ENCODE measurements around the gene LIPC.

The LIPC gene

DNA sequence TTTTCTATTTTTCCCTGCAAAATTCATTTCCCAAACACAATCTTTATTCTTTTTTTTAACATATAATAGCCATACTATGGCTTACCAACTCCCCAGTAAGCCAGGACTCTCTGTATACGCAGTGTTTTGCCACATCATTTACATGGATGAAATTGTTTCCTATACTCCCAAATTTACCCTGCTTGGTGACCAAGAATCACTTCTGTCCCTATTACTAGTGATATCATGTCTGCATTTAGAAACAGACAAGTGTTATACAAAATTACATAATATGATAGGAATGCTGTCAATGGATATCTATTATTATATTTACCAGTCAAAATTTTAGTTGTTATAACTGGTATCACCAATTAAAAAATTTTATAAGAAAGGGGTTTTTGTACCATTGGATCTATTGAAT, 77.8 kb downstream of the LIPC start:
- DNase-seq (ENCODE audit: low read depth, low spot score), result no peak
- H3K27ac ChIP-seq, result no peak overlapping the region

DNA sequence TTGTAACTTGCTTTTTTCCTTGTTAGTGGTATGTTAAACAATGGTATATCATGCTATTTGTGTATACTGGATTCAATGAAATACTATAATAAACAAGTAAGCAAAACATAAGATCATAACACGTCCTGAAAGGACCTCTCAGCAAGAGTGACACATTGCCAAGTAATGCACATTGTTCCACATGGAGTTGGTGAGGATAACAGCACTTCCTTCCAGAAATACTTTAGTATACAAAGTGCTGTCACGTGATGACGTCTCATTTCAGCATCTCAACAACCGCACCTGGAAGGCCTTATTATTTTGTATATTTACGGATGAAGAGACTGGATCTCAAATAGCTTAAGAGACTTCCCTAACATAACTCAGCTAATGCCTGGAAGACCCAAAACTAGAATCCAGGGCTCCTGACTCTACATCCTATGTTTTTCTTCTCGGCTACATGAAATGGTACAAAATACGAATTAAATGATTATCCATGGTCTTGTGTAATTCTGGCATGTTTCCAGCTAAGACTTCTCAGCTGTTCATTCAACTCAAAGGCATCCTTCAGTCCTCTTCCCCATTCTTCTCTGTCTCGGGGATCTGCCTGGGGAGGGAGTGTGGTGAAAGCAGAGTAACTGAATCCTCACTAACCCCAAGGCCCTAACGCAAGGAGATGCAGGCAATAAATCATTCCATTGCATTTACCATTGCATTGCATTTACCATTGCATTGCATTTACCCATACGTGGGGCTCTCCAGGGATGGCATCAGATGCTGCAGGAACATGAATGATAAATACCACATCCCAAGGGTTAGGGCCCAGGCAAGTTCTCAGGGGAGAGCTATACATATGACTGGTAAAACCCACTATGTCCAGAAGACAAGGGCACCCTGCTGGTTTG, 79.2 kb downstream of the LIPC start:
- no peak for DNase-seq (ENCODE audit: low read depth, low spot score)
- peak overlapping the region; percentile 44 for H3K27ac ChIP-seq

DNA sequence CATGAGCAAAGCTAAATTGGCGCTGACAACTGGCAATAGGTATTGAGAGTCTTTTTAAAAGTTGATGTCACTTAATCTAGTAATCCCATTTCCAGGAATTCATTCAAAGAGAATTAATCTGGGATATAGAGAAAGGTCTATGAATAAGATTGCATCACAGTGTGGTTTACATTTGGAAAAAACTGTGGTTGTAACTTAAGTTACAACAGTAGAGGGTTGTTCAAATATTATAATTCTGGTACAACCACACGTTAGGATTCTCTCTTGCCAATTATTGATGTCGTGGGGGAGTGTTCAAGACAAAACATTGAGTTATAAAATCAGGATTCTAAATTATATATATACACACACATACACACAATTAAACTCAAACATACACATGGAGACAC, 79.8 kb downstream of the LIPC start:
- DNase-seq (ENCODE audit: low read depth, low spot score), result no peak
- no peak overlapping the region for H3K27ac ChIP-seq

DNA sequence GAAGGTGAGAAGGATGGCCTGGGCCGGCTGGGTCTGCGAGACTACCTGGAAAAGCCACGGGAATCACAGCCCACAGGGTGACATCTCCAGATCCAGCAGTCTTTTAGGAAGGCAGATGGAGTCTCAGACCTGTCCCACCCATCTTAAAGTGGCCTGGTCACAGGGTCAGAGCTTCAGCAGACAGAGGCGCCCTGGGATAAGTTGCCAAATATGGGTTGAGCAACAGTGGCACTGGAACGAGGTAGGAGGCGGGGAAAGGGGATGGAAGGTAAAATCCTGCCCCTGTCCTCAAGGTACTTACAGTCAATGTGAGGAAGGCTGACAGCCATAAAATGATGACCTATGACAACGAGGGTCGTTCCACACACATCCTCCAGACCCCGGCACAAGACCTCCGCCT, 80.7 kb downstream of the LIPC start:
- no peak for DNase-seq (ENCODE audit: low read depth, low spot score)
- H3K27ac ChIP-seq, result no peak overlapping the region

DNA sequence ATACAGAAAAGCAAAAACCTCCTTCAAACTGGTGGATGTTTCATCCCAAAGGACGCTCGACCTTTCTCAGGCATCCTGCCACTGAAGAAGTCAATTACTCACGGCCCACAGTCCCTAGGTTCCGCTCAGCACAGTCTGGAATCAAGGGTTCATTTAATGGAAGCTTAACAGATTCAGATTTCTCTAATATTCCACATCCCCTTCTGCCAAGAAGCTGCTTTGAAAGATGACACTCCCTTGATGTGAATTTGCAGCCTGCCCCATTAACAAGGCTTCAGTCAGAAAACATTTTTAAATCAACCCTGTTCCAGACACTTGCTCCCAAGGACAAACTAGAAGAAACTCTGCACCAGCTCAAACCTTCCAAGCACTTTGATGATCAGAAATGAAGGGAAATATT, 81.2 kb downstream of the LIPC start:
- H3K27ac ChIP-seq, result no peak overlapping the region
- DNase-seq (ENCODE audit: low read depth, low spot score), result no peak

DNA sequence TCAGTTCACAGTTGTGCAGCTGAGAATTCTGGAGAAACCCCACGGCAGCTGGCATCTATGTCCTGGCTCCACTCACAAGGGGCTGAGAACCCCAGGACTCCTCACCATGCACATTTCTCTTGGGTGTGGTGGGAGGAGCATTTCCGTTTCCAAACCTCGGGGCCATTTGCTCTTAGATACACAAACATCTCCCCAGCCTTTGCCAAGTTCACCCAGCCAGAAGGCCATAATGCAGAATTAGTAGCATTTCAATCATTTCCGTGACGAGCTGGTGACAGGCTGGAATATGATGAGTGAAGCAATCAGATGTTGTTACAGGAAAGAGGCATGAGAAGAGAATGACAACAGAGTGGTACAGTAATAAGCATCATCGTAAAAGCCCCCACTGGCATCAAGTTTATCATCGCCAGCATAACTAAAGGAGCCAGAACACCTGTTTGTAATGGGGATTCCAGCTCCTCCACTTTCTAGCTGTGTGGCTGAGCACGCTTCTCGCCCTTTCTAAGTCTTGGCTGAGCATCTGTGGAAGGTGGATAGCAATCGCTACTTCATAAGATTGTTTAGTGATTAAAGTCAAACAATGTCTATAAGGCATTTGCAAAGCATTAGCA, 82.0 kb downstream of the LIPC start:
- no peak overlapping the region for H3K27ac ChIP-seq
- DNase-seq (ENCODE audit: low read depth, low spot score), result no peak

DNA sequence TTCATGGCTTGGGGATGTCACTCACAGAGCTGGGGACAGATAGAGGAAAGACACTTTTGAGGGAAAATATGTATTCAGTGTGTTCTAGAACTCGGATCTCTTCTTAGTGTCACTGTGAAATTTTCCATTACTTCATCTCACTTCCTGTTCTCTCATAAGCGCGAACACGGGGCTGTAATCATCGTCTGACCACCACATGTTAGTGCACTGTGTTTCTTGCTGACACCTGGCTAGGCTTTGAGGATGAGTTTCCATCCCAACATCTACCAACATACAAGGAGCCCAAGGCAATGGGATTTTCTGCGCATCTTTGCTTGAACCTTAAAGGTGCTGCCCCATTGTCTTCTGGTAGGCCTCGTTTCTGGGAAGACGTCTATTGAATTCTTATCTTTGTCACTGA, 84.0 kb downstream of the LIPC start:
- H3K27ac ChIP-seq, result no peak overlapping the region
- DNase-seq (ENCODE audit: low read depth, low spot score), result no peak

DNA sequence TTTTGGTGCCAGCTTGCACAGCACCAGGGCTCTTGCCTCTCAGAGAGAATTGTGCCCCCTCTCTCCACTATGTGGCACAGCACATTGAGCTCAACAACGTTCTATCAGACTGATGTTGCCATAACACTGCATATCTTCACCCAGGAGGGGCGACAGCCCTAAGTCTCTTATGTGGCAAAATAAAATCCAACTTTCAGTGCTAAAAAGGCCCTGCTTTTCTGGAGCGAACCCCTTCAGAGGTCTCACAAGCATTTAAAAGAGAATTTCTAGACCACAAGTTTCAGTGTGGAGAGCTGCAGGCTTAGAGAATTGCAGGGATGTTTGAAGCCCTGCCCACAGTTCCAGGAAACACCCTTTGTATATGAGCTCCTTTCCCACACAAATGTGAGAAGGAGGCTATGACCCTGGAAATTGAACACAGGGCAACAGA, 85.5 kb downstream of the LIPC start:
- no peak overlapping the region for H3K27ac ChIP-seq
- DNase-seq (ENCODE audit: low read depth, low spot score), result no peak

DNA sequence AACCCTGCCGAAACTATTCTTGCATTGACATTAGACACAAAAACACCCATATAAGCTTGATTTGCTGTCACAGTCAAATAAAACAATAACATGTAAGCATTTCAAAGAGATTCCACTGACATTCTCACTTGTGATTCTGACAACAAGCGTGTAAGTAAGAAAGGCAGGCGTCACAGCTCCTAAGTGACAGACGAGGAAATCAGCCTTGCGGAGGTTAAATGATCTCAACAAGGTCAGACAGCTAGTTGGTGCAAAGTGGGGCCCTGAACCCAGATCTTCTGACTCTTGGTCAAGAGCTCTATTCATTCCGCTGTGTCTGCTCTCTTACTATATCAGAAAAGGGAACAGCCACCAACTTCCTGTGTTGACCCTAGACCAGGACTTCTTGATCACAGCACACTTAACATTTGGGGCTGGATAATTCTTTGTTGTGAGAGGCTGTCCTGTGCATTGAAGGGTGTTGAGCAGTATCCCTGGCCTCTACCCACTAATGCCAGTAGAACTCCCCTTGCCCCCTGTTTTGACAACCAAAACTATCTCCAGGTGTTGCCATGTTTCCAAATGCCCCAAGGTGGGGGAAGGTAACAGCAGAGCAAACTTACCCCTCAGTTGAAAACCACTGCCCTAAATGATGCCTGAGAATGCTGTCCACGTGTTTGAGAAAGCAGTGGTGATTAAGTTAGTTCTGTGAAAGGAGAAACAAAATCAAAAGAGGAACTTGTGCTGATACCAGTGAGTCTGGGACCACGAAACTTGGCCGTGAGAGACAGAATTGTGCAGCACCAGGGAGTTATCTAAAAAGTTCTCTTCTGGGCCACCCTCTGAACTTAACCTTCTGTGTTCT, 86.1 kb downstream of the LIPC start:
- no peak overlapping the region for H3K27ac ChIP-seq

DNA sequence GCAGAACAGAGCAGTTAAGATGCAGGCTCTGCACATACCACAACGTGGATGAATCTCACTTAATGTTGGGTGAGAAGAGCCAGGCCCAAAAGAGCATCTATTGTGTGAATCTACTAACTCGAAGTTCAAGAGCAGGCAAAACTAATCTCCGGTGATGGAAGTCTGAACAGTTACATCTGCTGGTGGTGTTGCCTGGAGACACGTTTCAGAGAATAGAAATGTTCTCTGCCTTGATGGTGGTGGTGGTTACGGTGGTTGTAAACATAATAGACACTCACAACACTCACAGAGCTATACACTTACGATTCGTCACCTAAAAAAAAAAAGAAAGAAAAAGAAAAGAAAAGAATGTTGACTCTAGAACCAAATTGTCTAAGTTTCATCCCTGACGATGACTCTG, 86.8 kb downstream of the LIPC start:
- H3K27ac ChIP-seq, result no peak overlapping the region
- DNase-seq (ENCODE audit: low read depth, low spot score), result no peak

More for the DNA sequence above, 86.1 kb downstream of the LIPC start:
- no peak for DNase-seq (ENCODE audit: low read depth, low spot score)

DNA sequence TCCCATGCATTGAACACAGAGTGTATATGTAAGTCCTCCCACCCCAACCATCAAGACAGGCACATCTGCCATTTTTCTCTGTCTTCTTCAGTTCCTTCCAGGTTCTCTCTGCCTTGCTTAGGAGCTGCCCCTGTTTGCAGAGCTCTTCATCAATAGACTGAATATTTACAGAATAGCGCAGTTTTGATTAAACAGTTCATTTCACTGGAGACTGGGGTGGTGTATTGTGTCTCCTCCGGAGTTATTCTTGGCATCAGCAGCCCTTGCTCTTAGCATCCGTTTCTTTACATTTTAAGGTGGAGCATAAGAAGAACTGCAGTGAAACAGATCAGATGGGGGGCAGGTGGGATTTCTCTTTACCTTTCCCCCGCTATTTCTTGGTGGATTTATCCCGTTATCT, 87.7 kb downstream of the LIPC start:
- H3K27ac ChIP-seq, result no peak overlapping the region
- DNase-seq (ENCODE audit: low read depth, low spot score), result no peak

DNA sequence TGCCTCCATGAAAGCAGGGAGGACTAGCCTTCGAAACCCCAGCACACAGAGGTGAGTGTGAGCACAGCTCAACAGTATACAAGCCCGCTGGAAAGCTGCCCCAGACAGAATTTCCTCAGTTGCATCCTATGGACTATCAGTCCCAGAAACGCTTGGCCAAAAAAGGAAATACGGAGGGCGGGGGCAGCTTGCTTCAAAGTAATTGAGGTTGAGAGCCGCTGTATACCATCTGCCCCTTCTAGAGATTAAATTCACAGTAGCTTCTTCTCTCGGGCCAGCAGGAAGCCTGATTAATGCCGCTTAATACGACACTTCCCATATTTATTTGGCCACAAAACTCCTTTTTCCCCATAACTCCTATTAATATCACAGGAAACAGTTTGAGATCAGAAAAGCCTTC, 88.7 kb downstream of the LIPC start:
- DNase-seq (ENCODE audit: low read depth, low spot score), result no peak
- peak overlapping the region; percentile 85 for H3K27ac ChIP-seq

DNA sequence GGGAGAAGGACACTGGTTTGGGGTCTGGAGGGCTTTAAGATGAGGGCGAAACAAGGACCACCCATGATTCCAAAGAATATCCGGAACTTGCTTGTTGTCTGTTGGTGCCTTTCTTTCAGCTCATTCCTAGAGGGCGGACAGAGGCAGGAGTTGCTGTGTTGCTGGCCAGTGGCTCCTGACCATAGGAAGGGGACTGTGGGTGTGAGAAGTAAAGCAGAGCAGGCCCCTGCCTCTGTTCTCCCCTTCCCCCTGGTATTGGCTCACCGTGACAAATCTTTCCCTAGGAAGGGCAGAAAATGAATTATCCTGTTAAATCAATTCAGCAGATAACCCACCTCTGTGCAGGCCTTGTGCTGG, 89.1 kb downstream of the LIPC start:
- no peak for DNase-seq (ENCODE audit: low read depth, low spot score)
- H3K27ac ChIP-seq, result peak overlapping the region; percentile 85

DNA sequence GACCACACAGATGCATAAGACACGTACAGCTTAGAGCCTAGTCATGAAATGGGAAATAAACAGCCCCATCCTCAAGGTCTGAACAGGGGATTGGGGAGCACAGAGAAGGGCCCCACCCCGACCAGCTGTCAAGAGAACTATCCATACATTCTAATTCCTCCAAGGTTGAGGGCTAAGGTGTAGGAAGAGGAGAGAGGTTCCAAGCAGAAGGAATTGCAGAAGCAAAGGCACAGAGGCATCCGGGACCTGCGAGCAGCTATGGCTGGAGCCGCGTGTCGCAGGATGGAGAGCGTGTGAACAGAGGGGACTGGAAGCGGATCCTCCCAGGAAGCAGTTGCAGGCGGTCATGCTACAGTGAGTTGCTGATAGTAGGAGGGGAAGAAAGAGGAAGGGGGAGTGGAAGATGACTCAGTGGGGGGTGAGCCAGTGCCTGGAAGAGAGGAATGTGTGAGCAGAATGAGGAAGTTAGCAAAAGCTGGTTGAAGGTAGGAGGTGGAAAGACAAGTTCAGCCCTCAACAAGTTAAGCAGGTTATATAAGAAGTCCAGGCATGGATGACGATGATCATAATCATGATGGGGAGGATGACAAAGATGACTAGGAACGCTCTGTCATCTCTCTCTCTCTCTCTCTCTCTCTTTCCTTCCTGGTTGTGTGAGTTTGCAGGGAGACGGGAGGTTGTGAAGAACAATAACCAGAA, 89.7 kb downstream of the LIPC start:
- peak overlapping the region; percentile 85 for H3K27ac ChIP-seq

DNA sequence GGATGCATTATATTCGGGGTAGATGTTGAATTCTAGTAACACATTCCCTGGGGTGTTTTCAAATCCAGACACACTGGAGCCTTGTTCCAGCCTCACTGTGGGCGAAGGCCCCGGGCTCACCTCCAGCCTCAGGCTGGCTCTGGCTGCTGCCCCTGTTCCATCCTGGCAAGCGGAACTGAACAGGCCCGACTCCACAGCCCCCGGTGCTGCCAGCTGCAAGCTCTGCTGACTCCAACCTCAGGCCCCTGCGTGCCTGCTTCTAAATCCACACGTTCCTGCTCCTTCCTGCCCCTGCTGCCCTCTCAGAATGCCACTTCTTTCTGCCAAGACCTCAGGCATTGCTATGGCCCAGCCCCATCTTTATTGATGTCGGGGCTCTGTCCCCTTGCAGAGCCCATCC, 90.6 kb downstream of the LIPC start:
- no peak for DNase-seq (ENCODE audit: low read depth, low spot score)
- H3K27ac ChIP-seq, result peak overlapping the region; percentile 85

More for the DNA sequence above, 89.7 kb downstream of the LIPC start:
- DNase-seq (ENCODE audit: low read depth, low spot score), result peak; percentile 100

DNA sequence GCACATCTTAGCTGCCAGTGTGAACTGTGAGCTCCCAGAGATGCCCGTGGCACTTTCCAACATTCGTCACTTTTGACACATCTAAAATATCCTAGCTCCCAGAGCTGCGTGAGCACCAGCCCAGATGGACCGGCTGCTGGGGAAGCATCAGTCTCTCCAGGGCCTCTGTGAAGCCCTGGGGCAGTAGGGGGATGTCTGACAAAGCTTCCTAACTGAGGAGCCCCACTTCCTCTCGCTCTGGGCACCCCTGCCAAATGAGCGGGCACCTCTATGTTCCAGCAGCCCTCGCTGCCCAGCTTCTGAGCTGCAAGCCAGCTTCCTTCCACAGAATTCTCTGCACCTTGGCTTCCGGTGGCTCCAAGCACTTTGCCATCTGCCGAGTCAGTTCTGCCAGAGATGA, 91.1 kb downstream of the LIPC start:
- DNase-seq (ENCODE audit: low read depth, low spot score), result no peak
- peak overlapping the region; percentile 85 for H3K27ac ChIP-seq

DNA sequence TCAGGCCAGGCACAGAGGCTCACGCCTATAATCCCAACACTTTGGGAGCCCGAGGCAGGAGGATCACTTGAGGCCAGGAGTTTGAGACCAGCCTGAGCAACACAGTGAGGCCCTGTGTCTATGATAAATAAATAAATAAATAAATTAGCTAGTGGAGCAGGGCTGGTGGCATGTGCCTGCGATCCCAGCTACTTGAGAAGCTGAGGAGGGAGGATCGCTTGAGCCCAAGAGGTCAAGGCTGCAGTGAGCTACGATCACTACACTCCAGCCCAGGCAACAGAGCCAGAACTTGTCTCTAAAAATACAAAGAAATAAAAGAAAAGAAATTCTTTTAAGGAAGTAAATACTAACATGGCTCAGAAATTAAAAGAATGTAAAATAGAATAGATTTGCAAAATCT, 91.8 kb downstream of the LIPC start:
- DNase-seq (ENCODE audit: low read depth, low spot score), result no peak
- H3K27ac ChIP-seq, result no peak overlapping the region

DNA sequence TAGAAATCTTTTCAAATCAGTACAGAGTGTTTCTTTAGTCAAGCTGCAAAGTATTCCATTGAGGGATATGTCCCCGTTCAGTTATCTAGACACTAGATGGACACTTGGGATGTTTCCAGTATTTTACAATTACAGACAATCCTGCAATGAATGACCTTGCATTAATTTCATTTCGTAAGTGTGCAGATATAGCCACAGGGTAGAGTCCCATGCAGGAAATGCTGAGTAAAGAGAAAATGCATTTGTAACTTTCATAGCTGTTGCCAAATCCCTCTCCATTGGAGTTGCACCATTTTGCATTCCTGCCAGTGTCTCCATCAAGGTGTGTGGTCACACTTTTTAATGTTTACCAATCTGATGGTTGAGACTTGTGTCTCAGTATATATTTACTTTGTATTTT, 92.5 kb downstream of the LIPC start:
- H3K27ac ChIP-seq, result no peak overlapping the region
- no peak for DNase-seq (ENCODE audit: low read depth, low spot score)

DNA sequence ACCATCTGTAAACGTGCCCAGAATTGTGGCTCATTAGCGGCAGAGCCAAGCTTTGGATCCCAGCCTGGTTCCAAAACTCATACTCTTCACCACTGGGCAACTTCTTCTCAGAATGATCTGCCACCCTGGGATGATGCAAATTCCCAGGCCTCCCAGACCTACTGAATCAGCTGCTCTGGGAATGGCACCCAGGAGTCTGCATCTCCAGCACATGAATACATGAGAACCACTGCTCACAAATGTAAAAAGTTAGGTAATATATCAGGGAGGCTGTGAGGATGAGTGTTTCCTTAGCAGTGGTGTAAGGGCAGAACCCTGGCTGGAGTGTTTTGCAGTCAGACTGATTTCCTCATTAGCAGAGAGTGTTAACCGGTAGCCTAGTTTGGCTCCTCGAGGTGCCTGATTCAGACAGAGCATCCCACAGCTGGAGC, 94.2 kb downstream of the LIPC start:
- no peak for DNase-seq (ENCODE audit: low read depth, low spot score)
- H3K27ac ChIP-seq, result no peak overlapping the region

DNA sequence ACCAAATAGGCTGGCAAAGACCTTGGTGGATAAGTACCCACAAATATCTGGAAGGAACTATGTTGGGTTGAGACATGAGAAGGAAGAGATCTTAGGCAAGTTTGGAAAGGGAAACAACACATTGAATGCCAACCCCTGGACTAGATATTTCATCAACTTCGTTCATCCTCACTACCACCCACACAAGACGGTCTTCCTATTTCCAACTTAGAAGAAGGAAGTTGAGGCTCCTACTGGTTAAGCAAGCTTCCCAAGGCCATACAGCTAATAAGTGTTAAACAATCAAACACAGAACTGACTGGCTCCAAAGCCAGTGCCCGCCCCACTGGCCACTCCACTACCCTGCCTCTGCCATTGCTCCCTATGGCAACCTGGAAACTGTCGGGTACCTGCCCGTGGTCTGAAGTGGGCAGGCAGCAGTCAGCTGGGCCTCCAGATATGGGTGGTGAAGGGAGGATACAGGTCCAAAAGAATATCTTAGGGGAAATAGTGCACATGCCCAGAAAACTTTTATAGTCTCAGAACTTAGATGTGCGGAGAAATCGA, 94.9 kb downstream of the LIPC start:
- no peak for DNase-seq (ENCODE audit: low read depth, low spot score)
- H3K27ac ChIP-seq, result no peak overlapping the region

Measured in epithelial cell of prostate (primary cell).